HG03354 (cell line): ENCODE data around the gene TBC1D5.

Source experiments
- ATAC-seq: cut with Tn5 transposase; IDR thresholded peaks from one replicate; pipeline ENCODE4 v1.9.1; 2021; ENCODE audit warnings: mild to moderate bottlenecking; ENCODE audit not compliant: unreplicated experiment, poor library complexity, severe bottlenecking

Gene TBC1D5

DNA sequence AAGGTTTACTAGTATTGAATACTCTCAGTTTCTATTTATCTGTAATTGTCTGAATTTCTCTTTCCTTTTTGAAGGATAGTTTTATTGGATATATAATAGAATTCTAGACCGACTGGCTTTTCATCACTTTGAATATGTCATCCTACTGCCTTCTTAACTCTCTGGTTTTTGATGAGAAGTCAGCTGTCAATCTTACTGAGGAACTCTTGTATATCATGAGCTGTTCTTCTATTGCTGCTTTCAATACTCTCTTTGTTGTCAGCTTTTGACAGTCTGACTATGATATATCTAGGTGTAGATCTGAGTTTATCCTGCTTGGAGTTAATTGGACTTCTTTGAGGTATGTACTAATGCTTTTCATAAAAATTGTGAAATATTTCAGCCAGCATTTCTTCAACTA, 523.8 kb downstream of the TBC1D5 start:
- ATAC-seq, result no peak

DNA sequence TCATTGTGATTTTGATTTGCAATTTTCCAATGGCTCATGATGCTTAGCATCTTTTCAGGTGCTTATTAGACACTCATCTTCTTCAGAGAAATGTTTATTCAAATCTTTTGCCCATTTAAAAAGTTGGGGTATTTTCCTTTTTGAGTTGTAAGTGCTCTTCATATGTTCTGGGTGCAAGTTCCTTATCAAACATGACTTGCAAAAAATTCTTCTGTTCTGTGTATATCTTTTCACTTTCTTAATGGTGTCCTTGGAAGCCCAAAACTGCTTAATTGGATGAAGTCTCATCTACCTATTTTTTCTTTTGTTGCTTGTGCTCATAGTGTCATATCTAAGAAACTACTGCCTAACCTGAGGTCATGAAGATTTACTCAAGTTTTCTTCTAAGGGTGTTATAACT, 524.8 kb downstream of the TBC1D5 start:
- ATAC-seq, result no peak

DNA sequence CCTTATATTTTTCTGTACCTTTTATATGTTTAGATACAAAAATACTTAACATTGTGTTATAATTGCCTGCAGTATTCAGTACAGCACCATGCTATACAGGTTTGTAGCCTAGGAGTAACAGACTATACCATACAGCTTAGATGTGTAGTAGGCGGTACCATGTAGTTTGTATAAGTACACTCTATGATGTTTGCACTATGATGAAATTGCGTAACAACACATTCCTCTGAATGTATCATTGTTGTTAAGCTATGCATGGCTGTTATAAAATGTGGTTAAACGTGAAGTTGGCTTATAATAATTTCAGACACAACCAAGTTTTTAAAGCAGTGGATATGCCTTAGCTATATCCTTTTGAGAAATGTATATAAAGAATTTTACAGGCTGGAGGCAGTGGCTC, 529.3 kb downstream of the TBC1D5 start:
- ATAC-seq, result no peak

DNA sequence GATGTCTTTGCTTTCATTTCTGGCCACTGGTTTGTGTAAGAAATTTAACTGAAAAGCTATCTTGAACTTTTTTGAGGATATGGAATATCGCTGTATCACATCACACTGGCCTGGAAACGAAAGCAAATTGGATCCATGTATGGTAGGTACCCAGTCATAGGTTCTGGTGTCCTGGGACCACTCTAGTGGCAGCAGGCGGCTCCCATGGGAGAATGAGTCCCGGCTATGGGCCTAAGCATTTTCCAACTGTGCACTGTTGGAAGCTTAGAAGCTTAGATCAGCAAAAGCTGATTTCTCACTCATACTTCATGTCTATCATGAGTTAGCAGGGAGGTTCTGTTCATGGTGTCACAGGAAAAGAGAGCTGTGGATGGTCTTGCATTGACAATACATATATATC, 534.5 kb downstream of the TBC1D5 start:
- no peak for ATAC-seq

DNA sequence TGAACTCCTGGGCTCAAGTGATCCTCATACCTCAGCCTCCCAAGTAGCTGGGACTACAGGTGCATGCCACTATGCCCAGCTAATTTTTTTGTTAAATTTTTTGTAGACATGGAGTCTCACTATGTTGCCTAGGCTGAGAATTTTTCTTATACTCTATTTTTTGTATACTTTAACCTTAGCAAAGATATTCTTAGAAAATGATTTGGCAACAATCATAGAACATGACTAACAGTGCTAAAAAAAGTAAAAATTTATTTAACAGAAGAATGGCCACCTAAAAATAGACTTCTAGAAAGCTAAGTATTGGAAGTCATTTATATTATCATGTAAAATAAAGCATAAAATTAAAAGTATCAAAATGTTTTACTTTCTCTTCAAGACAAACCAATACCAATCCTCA, 535.4 kb downstream of the TBC1D5 start:
- ATAC-seq, result no peak

DNA sequence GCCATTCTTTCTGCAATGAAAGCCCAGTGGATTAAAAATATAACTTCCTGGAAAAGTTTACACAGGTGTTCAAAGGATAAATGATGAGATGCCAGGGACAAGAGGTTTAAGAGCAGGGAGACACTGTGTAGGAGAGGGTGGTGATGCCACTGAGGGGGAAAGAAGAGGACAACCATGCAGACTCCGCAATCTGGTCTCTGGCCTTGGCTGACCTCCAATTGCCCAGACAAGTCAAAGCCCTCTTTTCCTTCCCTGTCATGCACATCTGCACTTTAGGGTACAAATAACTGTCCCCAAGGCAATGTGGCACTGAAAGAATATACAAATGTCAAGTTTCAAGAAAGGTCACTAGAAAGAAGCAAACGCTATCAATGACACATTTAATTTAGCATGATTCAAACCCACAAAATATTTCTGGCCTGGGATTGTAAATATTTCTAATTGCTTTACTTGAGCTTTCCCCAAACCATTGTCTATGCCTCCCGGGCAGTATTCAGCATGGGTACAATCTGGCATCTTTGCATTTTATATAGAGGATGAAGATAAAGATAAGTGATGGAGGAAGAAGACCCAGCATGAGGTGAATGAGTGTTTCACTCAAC, 538.3 kb downstream of the TBC1D5 start:
- no peak for ATAC-seq

DNA sequence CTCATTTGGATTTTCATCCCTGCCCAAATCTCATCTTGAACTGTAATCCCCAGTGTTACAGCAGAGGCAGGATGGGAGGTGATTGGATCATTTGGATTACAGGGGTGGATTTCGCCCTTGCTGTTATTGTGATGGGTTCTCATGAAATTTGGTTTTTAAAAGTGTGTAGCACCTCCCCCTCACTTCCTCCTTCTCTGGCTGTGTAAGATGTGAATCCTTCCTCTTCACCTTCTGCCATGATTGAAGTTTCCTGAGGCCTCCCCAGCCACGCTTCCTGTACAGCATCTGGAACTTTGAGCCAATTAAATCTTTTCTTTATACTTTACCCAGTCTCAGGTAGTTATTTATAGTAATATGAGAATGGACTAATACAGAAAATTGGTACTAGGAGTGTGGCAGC, 540.9 kb downstream of the TBC1D5 start:
- ATAC-seq, result no peak

DNA sequence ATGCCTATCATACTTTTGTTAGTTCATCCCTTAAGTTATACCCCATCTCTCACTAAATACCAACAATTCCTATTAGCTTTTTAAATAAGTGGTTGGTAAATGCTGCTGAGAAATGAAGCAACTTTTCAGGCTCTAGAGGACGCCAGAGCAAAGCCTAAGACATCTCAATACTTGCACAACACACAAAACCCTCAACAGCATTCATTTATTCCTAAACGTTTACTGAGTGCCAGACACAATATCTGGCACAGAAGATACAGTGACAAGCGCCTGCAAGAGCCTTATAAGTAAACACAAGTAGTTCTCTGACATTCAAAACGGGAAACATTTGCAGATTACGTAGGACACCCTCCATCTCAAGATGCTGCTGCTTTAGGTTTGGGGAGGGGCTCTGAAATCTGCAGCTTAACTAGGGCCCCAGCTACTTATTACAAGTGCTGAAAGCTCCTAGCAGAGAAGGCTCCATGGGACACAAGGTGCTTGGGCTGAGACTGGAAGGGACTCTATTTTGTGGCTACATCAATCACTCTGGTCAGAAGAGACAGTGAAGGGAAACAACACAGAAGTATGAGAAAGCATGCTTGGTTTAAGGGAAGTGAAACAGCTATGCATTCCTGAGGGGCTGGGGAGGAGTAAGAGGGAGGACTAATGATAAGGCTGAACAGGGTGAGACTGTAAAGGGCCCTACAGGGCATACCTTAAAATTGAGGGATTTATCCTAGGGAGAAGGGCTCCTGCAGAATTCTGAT, 546.4 kb downstream of the TBC1D5 start:
- peak; percentile 81 for ATAC-seq

DNA sequence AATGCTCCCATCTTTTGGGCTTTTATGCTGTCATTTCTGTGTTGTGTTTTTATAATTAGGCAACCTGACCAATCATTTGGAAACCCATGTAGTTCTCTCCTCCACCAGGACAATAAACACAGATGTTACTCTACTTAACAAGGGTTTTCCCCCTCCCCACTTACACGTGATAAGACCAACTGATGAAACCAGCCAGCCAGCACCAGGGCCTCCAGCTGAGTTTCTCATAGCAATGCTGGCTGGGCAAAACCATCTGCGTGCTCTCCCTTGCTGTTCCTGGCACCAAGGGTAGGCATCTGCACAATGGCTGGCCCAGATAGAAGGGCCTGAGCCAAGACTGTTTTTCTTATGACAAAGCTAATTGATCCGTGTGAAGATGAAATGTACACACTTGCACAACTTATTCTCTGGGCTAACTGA, 547.2 kb downstream of the TBC1D5 start:
- peak; percentile 95 for ATAC-seq

DNA sequence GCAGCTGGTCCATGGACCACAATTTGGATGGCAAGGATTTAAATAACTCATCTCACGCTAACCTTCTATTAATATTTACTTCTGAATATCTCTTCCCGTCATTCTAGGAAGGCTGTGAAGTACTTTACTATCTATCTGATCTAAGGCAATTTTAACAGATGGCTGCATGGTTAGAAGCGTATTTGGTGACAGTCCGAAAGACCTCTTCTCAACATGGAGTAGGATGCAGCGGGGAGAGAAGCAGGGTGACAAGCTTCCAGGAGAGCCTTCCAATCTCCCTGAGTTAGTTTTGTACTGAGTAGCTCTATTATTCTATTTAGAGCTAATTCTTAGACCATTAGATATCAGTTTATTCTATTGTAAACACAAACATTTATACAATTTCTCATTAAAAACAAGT, 548.3 kb downstream of the TBC1D5 start:
- no peak for ATAC-seq

DNA sequence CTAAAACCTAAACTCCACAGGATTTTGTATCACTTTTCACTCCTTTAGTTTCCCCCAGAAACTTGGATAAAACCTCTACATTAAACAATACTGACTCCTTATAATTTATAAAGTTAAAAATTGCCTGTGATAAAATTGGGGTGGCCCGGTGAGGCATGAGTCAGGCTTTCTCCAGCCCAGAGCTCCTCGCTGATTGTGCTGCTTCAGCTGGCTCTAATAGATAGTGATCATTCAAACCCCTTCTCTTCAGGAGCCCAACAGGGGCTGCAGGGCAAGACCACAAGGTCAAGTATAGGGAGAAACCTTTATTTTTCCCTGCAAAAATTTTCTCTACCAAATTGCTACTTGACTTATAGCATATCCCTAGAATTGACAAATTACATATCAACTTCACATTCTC, 549.4 kb downstream of the TBC1D5 start:
- ATAC-seq, result no peak

DNA sequence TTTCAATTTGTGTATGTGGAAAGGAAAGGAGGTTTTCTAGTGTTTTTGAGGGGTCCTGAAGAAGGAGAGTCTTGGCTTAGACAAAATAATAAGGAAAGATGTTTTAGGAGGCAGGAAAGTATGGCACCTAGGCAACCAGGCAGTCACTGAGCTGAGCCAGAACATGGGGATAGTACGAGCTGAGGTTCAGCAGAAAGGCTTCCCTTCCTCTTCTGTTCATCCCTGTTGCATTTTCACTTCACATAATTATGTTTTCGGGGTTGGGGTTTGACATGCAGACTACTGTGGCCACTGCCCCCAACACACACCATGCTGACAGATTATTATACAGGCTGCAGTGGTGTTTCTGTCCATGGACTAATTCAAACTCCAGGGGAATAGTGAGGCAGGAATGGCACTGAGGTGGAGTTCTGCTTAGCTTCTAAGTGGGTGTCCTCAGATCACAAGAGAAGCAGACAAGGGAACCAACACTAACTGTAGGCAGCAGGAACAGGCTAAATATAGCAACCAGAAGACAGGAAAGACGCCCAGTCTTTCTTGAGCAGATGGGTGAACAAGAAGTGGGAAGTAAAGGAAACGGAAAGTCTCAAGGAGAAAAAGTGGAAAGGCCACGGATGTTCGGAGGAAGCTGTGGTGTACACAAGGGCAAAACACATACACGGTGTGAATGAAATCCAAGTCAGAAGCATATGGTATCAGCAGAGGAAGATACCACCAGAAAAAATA, 551.9 kb downstream of the TBC1D5 start:
- ATAC-seq, result no peak

DNA sequence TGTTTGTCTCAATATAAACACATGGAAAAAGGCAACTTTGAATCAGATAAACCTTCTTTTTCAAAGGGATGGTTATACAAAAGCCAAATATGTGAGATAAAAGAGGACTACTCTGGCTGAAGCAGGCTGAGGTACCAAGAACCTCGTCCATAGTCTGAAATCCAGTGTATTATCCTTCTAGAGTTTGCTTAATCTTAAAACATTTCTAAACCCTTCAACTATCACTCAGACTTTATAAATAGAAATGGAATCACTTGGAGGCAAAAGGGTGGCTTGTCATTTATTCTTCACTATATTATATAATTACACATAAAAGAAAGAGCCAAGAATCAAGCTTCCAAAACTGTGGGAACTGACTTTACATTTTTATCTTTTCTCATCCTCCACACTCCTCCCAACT, 554.1 kb downstream of the TBC1D5 start:
- ATAC-seq, result no peak

DNA sequence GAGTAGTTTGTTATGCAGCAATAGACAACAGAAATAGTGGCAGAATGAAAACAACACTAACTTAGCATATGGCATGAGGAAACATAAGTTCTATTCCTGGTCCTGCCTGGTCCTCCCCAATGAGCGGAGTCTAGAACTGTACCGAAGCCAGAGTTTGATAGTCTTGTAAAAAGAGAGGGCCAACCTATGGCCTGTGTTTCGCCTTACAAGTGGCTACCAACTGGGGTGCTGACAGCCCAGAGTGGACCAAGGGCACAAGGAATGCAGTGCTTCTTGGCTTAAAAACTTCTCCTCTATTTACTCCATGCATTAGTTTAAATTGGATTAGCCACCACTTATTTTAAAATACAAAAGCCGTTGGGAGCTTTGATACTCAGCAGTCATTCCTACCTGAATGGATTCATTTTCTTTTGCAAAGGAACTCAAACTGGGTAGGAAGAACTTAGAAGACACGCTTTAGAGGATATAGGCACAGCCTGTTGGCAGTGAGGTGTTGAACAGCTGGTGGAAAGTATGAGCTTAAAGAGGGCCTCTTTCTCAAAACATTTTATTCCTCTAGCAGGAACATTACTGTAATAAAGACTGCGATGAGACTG, 554.7 kb downstream of the TBC1D5 start:
- no peak for ATAC-seq

DNA sequence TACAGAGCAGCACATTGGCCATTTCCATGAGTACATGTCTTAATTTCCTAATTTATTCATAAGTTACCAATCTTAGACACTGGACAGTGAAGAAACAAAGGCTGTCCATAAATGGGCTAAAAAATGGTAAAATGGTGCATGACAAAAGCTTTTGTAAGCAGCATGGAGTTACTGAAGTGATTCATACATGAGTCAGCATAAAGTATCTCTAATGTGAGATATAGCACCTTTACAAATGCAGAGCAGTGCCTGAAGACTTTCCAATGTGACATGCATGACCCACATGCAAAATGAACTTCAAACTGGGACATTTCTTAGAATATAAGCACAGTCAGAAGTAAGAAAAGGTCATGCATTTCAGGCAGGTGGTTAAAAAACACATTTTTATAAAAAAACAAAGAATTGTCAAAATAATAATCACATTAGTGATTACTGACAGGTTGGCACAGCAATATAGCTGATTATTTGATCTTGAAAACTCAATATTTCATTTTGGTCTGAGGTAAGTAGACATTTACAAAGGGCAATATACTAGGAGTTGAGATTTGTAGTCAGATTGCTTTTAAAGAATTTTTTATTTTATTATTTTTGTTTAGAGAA, 558.4 kb downstream of the TBC1D5 start:
- ATAC-seq, result no peak

DNA sequence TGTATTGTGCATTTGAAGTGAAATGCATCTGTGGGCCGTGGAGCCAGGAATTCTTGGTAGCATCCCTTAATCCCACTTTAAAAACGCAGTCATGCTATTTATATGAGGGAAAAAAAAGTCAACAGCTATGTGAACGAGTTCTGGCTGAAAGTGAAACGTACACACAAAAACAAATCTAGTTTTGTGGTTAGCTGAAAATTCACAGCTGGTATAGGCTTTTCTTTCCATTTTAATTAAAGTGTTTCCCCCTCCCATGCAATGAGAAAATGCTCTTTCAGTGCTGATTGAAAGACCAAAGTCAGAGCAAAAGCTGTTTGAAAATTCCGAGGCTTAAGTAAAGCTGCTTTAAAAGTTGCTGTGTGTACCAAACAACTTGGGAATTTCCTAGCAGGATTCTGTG, 560.3 kb downstream of the TBC1D5 start:
- ATAC-seq, result peak; percentile 60

DNA sequence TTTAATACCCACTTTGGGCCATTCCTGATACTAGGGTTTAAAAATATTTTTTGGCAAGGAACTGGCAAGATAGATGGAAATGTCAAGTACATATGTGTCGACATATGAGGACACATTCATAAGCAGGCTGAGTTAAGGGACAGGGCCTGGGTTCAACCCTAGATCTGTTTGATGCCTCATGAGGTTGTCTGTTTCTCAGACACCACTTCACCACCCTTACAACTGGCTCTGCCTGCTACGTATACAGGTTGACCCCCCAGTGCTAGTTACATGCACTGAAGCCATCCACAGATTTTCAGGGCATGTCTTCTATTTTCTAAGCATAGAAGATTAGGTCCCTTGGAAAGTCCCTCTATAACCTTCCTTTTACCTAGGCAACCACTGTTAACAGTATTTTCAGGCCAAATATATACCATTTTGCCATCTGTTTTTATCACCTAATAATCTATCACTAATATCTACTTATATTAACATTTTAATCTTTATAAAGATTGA, 561.0 kb downstream of the TBC1D5 start:
- ATAC-seq, result peak; percentile 38

DNA sequence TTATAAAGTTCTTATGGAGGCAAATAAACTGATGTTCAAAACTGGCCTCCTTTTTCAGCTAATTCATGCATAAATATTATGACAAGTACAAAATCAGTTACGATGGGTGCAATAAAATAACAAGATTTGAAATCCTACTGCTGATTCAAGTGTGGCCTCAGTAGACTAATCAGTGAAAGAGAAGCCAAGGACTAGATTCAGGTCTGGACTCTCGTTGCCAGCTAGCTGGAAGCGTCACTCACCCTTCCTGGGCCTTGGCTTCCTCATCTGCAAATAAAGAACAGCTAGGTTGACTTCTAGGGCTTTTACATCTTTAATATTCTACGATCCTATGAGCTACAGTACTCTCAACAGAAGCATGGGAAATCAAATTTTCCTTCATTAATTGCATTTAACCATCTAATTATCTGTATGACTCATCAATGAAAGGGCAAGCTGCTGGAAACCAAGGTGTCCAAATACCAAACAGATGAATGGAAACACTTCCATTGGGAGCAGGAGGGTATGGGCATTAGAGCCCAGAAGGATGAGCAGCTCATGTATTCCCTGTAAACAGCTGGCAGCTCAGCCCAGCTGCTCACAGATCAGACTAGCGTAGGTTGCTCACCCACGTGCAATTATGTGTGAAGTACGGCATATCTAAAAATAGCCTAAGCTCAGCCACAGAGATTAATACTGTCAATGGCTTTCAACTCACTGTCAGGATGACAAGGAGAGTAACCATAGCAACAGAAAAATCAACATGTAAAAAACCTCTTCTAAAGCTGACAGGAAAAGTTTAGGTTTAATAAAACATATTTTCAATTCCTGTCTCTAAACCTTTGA, 562.8 kb downstream of the TBC1D5 start:
- ATAC-seq, result peak; percentile 90

DNA sequence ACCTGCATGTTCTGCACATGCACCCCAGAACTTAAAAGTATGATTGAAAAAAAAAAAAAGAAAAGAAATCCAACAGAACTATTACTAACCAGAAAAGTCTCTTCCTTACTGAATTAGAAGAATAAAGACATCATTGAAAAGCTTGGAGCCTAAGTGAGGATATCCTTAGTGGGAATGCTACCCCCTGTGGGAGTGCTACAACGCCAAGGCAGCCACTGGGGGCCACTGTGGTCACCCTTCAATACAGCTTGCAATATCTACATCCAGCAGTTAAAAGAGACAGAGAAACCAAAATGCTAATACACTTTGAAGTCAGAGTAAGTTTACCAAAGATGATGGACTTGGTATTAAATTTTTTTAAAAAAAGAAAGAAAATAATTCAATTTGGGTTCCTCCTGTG, 565.7 kb downstream of the TBC1D5 start:
- ATAC-seq, result no peak
